ENCODE measurements around the gene SOX5. TPM values are rescaled to one million over a fixed set of nuclear protein-coding genes. Genes with fewer than 3 reads are reported as not detected.

The SOX5 gene
- total RNA-seq, 1 experiment from 2014 or later: 3.1 TPM

- H3T11ph ChIP-seq (ENCODE audit: low read length): no peak overlapping the region
- no peak overlapping the region for H3K4ac ChIP-seq (ENCODE audit: low read depth, low read length)
- no CpG with 5 or more reads among the region's 1 CpG for WGBS (ENCODE audit: extremely low coverage, insufficient read length, low lambda C conversion rate)
- Mint-ChIP-seq H3K9me3 (no peaks in the 10 kb centered on the region), H3K4me1 (peaks cover 38 to 39% of the 10 kb centered on the region in 2 experiments), H3K36me3 (ENCODE audit: insufficient read depth in 1 of 3, low read depth in 3 of 3) (peaks cover 0 to 9% (median 0%) of the 10 kb centered on the region in 3 experiments; a peak in 1 of 7 replicates), H3K4me3 (no peak overlapping the region), H3K27ac (no peak overlapping the region), H3K27me3 (ENCODE audit: low read depth) (no peaks in the 10 kb centered on the region)
- H3K27ac ChIP-seq (ENCODE audit: insufficient read length, low read depth, low read length): no peak overlapping the region
- H3K4me2 ChIP-seq (ENCODE audit: insufficient read depth, insufficient read length, low read length): no peak overlapping the region
- H2BK120ac ChIP-seq (ENCODE audit: low read depth, low read length, poor library complexity, severe bottlenecking): no peak overlapping the region
- H4K20me1 ChIP-seq (ENCODE audit: control insufficient read depth, insufficient read depth, insufficient read length): no peaks in the 10 kb centered on the region
- no peaks in the 10 kb centered on the region for H3K23me2 ChIP-seq (ENCODE audit: insufficient read length, low read depth, low read length, poor library complexity, severe bottlenecking)
- H2AK5ac ChIP-seq (ENCODE audit: insufficient read length, low read length): no peak overlapping the region
- H4K8ac ChIP-seq (replicated peaks; ENCODE audit: insufficient read length, low read depth, low read length): no peak overlapping the region
- no peaks in the 10 kb centered on the region for H3K27me3 ChIP-seq (ENCODE audit: insufficient read depth, low read length)
- no peak overlapping the region for H2BK20ac ChIP-seq (ENCODE audit: low read depth, low read length, poor library complexity, severe bottlenecking)
- H3K79me2 ChIP-seq (ENCODE audit: insufficient read depth, low read length): no peaks in the 10 kb centered on the region
- H4K91ac ChIP-seq (ENCODE audit: insufficient read length, low read depth, low read length): no peak overlapping the region
- no peak overlapping the region for H4K5ac ChIP-seq (ENCODE audit: insufficient read length, low read depth, low read length)
- no peaks in the 10 kb centered on the region for H3K9me3 ChIP-seq (ENCODE audit: control insufficient read depth, low read depth, low read length)
- no peak overlapping the region for H2AFZ ChIP-seq (ENCODE audit: low read length)
- H3K9ac ChIP-seq (ENCODE audit: extremely low read depth, insufficient read length, low read length): no peak overlapping the region
- H3K18ac ChIP-seq (ENCODE audit: insufficient read length, low read depth, low read length): no peak overlapping the region
- no peak overlapping the region for H2BK5ac ChIP-seq (ENCODE audit: insufficient read length, low read length)
- no peak for TF ChIP-seq CTCF (conservative IDR thresholded peaks at IDR 0.05)
- H2BK15ac ChIP-seq (ENCODE audit: low read depth, low read length): no peak overlapping the region
- H3K23ac ChIP-seq (ENCODE audit: insufficient read length, low read depth, low read length): no peak overlapping the region
- peaks cover 3% of the 10 kb centered on the region; the same call in 1 of the 2 replicates for H3K4me1 ChIP-seq (ENCODE audit: insufficient read depth, low read length)
- DNase-seq: no peak
- no peak overlapping the region for H3K14ac ChIP-seq (ENCODE audit: insufficient read depth, low read length)
- no peaks in the 10 kb centered on the region for H3K79me1 ChIP-seq (ENCODE audit: insufficient read depth, low read depth, low read length, poor library complexity, severe bottlenecking)
- no peak overlapping the region for H2BK12ac ChIP-seq (ENCODE audit: insufficient read length, low read depth, low read length)
- no peak overlapping the region for H3K56ac ChIP-seq (ENCODE audit: insufficient read length, low read depth, low read length)
These were observed 197.8 kb downstream of the SOX5 start for GRCh38 chr12:23751641-23752040.

Measured in H9 (cell line).